AG04450 (cell line): ENCODE results near the gene S1PR1. TPM values are rescaled to one million over a fixed set of nuclear protein-coding genes. Genes with fewer than 3 reads are reported as not detected.

ENCODE experiments used
- CTCF ChIA-PET: fragments of 300-600, 350-600 bp; formaldehyde crosslinking; extraction: SDS; loops from one replicate; lab custom pipeline; 2022; ENCODE audit warnings: antibody characterized with exemption, inconsistent platforms; lab: Charles Lee
- POLR2A ChIA-PET: fragments of 350-600 bp; formaldehyde crosslinking; extraction: SDS; loops from one replicate; lab custom pipeline; 2021; ENCODE audit warnings: antibody characterized with exemption, inconsistent platforms; lab: Yijun Ruan, JAX
- DNase-seq: peaks from one replicate; pipeline ENCODE4 v3.0.0-alpha.2; 2011; ENCODE audit warnings: low read depth, low spot score
- H3K27ac ChIP-seq: one replicate; pipeline ENCODE4 v1.5.1; 2012; ENCODE audit warnings: low read depth, low read length, control low read depth
- H3K27me3 ChIP-seq: one replicate; pipeline ENCODE4 v1.6.0; 2012; ENCODE audit warnings: low read length; ENCODE audit not compliant: control insufficient read depth, insufficient read depth
- H3K4me3 ChIP-seq: 2 replicates; pipeline ENCODE4 v1.5.1; 2011; ENCODE audit warnings: mild to moderate bottlenecking, low read depth, low read length, control low read depth
- H3K9me3 ChIP-seq: 2 replicates; pipeline ENCODE4 v1.5.1; 2012; ENCODE audit warnings: low read length; ENCODE audit not compliant: control insufficient read depth, insufficient read depth
- CTCF ChIP-seq: IDR thresholded peaks from 2 replicates; pipeline ENCODE4 v1.5.1; 2011; ENCODE audit warnings: low read depth, low read length, control low read depth, inconsistent platforms
- polyA plus RNA-seq: library from polyadenylated mRNA; depleted of rRNA; stranded (reverse); fragments of >200 nt; gene quantifications from 2 replicates; pipeline ENCODE4 v1.2.3, GENCODE V29; 2011

The S1PR1 gene
- polyA plus RNA-seq, 1 experiment, result 38.1 TPM

GRCh38 chr1:101237229-101237837, 514 bp downstream of the S1PR1 start:
- ChIA-PET CTCF (interaction anchor here (1.9 to 5.0 kb wide), 2 partner anchors 173 to 314 kb away, joined by 6 to 73 read pairs; no protein-coding TSS in a partner anchor), POLR2A (interaction anchor here (0.6 to 2.5 kb wide), 2 partner anchors 233 to 249 kb away, joined by 3 to 8 read pairs; no protein-coding TSS in a partner anchor)
- Histone ChIP-seq H3K27ac (peak overlapping the region; percentile 70), H3K4me3 (peak overlapping the region; percentile 80), H3K27me3 (no peaks in the 10 kb centered on the region), H3K9me3 (no peaks in the 10 kb centered on the region; the same call in 1 of the 2 replicates)
- peak; percentile 28; the same call in 1 of the 2 replicates for TF ChIP-seq CTCF
- peak; percentile 55 for DNase-seq

- no peaks in the 10 kb centered on the region for H3K27me3 ChIP-seq
- no peak for TF ChIP-seq CTCF
- no peak for DNase-seq
- ChIA-PET POLR2A (interaction anchor here (0.5 to 2.5 kb wide), 5 partner anchors 23 to 249 kb away, joined by 3 to 8 read pairs (median 4); no protein-coding TSS in a partner anchor), CTCF (interaction anchor here (0.6 to 5.0 kb wide), 76 partner anchors 9 to 790 kb away, joined by 3 to 73 read pairs (median 5); no protein-coding TSS in a partner anchor)
- H3K9me3 ChIP-seq, result no peaks in the 10 kb centered on the region; the same call in 1 of the 2 replicates
- no peak overlapping the region for H3K27ac ChIP-seq
- H3K4me3 ChIP-seq, result peak overlapping the region; percentile 80
These were observed 1.3 kb downstream of the S1PR1 start for GRCh38 chr1:101238031-101238628.

GRCh38 chr1:101238681-101239094, 1.9 kb downstream of the S1PR1 start:
- H3K4me3 ChIP-seq, result peak overlapping the region; percentile 80
- POLR2A ChIA-PET, result interaction anchor here (0.7 to 2.5 kb wide), 5 partner anchors 12 to 250 kb away, joined by 3 to 8 read pairs (median 4); no protein-coding TSS in a partner anchor

GRCh38 chr1:101239095-101240040, 2.5 kb downstream of the S1PR1 start:
- Histone ChIP-seq H3K4me3 (no peak overlapping the region), H3K9me3 (no peaks in the 10 kb centered on the region; the same call in 1 of the 2 replicates), H3K27ac (no peak overlapping the region), H3K27me3 (no peaks in the 10 kb centered on the region)
- no peak for DNase-seq
- TF ChIP-seq CTCF, result no peak
- POLR2A ChIA-PET, result interaction anchor here (0.7 to 2.5 kb wide), 5 partner anchors 12 to 251 kb away, joined by 3 to 8 read pairs (median 4); no protein-coding TSS in a partner anchor
- CTCF ChIA-PET, result interaction anchor here (0.6 to 5.0 kb wide), 62 partner anchors 12 to 791 kb away, joined by 3 to 73 read pairs (median 5); no protein-coding TSS in a partner anchor

More at GRCh38 chr1:101238681-101239094, 1.9 kb downstream of the S1PR1 start:
- H3K9me3 ChIP-seq, result no peaks in the 10 kb centered on the region; the same call in 1 of the 2 replicates
- TF ChIP-seq CTCF, result peak; percentile 96
- H3K27me3 ChIP-seq, result no peaks in the 10 kb centered on the region
- H3K27ac ChIP-seq, result no peak overlapping the region
- CTCF ChIA-PET, result interaction anchor here (0.6 to 5.0 kb wide), 78 partner anchors 9 to 791 kb away, joined by 3 to 73 read pairs (median 5); no protein-coding TSS in a partner anchor
- peak; percentile 72 for DNase-seq
